Gastroesophageal sphincter (tissue), 3 donors: Measurements from ENCODE around the gene FBRSL1.

Experiments
- POLR2AphosphoS5 ChIP-seq: sonication (generic); formaldehyde crosslinking; IDR thresholded peaks from one replicate; pipeline ENCODE4 v1.6.1; 2017; ENCODE audit warnings: antibody characterized with exemption
- TF ChIP-seq, protein P1 (sequence below), 4 experiments: fragments of 200-600 bp in 2 of 4; fragments of 450-650 bp in 2 of 4; sonication (generic) in 1 of 4; IDR thresholded peaks; one replicate each; pipeline ENCODE4 v1.5.1; 2017 to 2019; ENCODE audit warnings: antibody characterized with exemption in 4 of 4, mild to moderate bottlenecking in 2 of 4, moderate library complexity in 2 of 4

DNA sequence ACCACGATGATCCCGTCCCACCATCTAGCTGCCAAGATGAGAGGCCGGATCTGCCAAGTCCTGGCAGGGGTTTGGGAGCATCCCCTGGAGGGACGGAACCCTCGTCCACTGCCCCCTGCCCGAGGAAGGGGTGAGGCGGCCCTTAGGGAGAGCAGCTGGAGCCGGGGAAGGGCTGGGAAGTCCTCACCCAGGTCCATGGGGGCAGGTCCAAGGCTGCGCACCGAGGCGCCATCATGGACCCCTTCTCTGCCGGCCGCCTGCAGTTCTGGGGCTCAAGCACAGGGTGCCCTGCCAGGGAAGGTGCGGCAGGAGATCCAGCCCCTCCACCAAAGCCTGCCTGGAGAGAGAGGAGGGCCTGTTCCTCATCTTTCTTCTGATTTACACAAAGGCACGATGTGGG is 17.6 kb upstream of the FBRSL1 start:
- TF ChIP-seq, protein P1, sequence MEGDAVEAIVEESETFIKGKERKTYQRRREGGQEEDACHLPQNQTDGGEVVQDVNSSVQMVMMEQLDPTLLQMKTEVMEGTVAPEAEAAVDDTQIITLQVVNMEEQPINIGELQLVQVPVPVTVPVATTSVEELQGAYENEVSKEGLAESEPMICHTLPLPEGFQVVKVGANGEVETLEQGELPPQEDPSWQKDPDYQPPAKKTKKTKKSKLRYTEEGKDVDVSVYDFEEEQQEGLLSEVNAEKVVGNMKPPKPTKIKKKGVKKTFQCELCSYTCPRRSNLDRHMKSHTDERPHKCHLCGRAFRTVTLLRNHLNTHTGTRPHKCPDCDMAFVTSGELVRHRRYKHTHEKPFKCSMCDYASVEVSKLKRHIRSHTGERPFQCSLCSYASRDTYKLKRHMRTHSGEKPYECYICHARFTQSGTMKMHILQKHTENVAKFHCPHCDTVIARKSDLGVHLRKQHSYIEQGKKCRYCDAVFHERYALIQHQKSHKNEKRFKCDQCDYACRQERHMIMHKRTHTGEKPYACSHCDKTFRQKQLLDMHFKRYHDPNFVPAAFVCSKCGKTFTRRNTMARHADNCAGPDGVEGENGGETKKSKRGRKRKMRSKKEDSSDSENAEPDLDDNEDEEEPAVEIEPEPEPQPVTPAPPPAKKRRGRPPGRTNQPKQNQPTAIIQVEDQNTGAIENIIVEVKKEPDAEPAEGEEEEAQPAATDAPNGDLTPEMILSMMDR (IDR thresholded peaks at IDR 0.05), result no peak
- TF ChIP-seq POLR2AphosphoS5, result no peak
